Neuronal stem cell (in vitro differentiated cells): ENCODE data around the gene SMPD2.

Experiments
- DNase-seq: peaks from one replicate; pipeline ENCODE4 v3.0.0-alpha.2; 2013; ENCODE audit warnings: low spot score
- H2AFZ ChIP-seq: one replicate; pipeline ENCODE4 v1.6.1; 2013; ENCODE audit warnings: mild to moderate bottlenecking, low read length, inconsistent platforms
- H2AK5ac ChIP-seq: 2 replicates; pipeline ENCODE4 v1.6.1; 2013; ENCODE audit warnings: low read depth, mild to moderate bottlenecking, inconsistent platforms, low read length, moderate library complexity, mixed read lengths
- H2BK120ac ChIP-seq: 2 replicates; pipeline ENCODE4 v1.6.1; 2013; ENCODE audit warnings: low read depth, mild to moderate bottlenecking, inconsistent platforms, low read length, moderate library complexity, mixed read lengths
- H2BK12ac ChIP-seq: one replicate; pipeline ENCODE4 v1.6.1; 2013; ENCODE audit warnings: low read length, inconsistent platforms
- H2BK15ac ChIP-seq: 2 replicates; pipeline ENCODE4 v1.6.1; 2013; ENCODE audit warnings: mild to moderate bottlenecking, low read length, inconsistent platforms, mixed read lengths
- H2BK5ac ChIP-seq: one replicate; pipeline ENCODE4 v1.6.1; 2013; ENCODE audit warnings: inconsistent platforms, mild to moderate bottlenecking, low read length, moderate library complexity
- H3K14ac ChIP-seq: one replicate; pipeline ENCODE4 v1.6.1; 2013; ENCODE audit warnings: low read length, inconsistent platforms
- H3K18ac ChIP-seq: 2 replicates; pipeline ENCODE4 v1.6.1; 2013; ENCODE audit warnings: low read length, inconsistent platforms
- H3K23ac ChIP-seq: 2 replicates; pipeline ENCODE4 v1.6.1; 2013; ENCODE audit warnings: low read depth, mild to moderate bottlenecking, mixed read lengths, low read length, inconsistent platforms; ENCODE audit not compliant: poor library complexity
- H3K27ac ChIP-seq: replicated peaks from 3 replicates; pipeline ENCODE4 v1.5.1; 2013; ENCODE audit warnings: low read length, inconsistent platforms
- H3K27me3 ChIP-seq, 3 experiments: 2 replicates each; pipeline ENCODE4 v1.6.1; 2013; ENCODE audit warnings: low read length in 3 of 3, mild to moderate bottlenecking in 2 of 3, inconsistent platforms in 1 of 3, low read depth in 1 of 3, mixed read lengths in 1 of 3, moderate library complexity in 1 of 3; ENCODE audit not compliant: control insufficient read depth in 3 of 3, insufficient read depth in 3 of 3
- H3K36me3 ChIP-seq, 2 donors: replicated peaks in 1 of 2; 2 replicates each; pipeline ENCODE4 v1.6.1; 2013; ENCODE audit warnings: low read length in 2 of 2; ENCODE audit not compliant: control insufficient read depth in 2 of 2, insufficient read depth in 2 of 2
- H3K4ac ChIP-seq: 2 replicates; pipeline ENCODE4 v1.6.1; 2013; ENCODE audit warnings: inconsistent platforms, mild to moderate bottlenecking, low read length, moderate library complexity
- H3K4me1 ChIP-seq, 2 donors: 1 replicate in 1 of 2; 2 replicates in 1 of 2; pipeline ENCODE4 v1.6.1; 2013; ENCODE audit warnings: low read length in 2 of 2, low read depth in 1 of 2; ENCODE audit not compliant: control insufficient read depth in 2 of 2, insufficient read depth in 1 of 2
- H3K4me2 ChIP-seq: one replicate; pipeline ENCODE4 v1.6.1; 2013; ENCODE audit warnings: mild to moderate bottlenecking, low read length, inconsistent platforms; ENCODE audit not compliant: insufficient read depth, poor library complexity, severe bottlenecking
- H3K4me3 ChIP-seq, 2 donors: 2 replicates each; pipeline ENCODE4 v1.5.1; 2013; ENCODE audit warnings: low read length in 2 of 2, mild to moderate bottlenecking in 2 of 2, inconsistent platforms in 1 of 2, moderate library complexity in 1 of 2
- H3K79me1 ChIP-seq: one replicate; pipeline ENCODE4 v1.6.1; 2013; ENCODE audit warnings: low read depth, mild to moderate bottlenecking, inconsistent platforms, low read length, moderate library complexity
- H3K9ac ChIP-seq: one replicate; pipeline ENCODE4 v1.6.1; 2013; ENCODE audit warnings: mild to moderate bottlenecking, low read depth, low read length, inconsistent platforms; ENCODE audit not compliant: poor library complexity
- H3K9me3 ChIP-seq, 2 donors: replicated peaks in 1 of 2; 2 replicates each; pipeline versions ENCODE3 to v1.6.1; 2013; ENCODE audit warnings: low read length in 2 of 2, mild to moderate bottlenecking in 2 of 2, inconsistent platforms in 1 of 2, low read depth in 1 of 2, mixed read lengths in 1 of 2, moderate library complexity in 1 of 2; ENCODE audit not compliant: control insufficient read depth in 2 of 2, insufficient read depth in 1 of 2
- H4K8ac ChIP-seq: one replicate; pipeline ENCODE4 v1.6.1; 2013; ENCODE audit warnings: low read depth, mild to moderate bottlenecking, inconsistent platforms, low read length, moderate library complexity
- H4K91ac ChIP-seq: one replicate; pipeline ENCODE4 v1.6.1; 2013; ENCODE audit warnings: low read length, low read depth, mild to moderate bottlenecking, inconsistent platforms; ENCODE audit not compliant: poor library complexity
- WGBS, 2 donors: extraction: QIAGEN DNeasy Blood & Tissue Kit; methylation state at CpG; one replicate each; pipeline ENCODE4 v1.1.7; 2013; ENCODE audit warnings: missing lambda C conversion rate in 2 of 2, mixed read lengths in 1 of 2; ENCODE audit not compliant: insufficient read length in 2 of 2, insufficient replicate concordance in 1 of 2; ENCODE audit errors: extremely low coverage in 2 of 2; 5-methylcytosine and 5-hydroxymethylcytosine counted together

Gene SMPD2

DNA sequence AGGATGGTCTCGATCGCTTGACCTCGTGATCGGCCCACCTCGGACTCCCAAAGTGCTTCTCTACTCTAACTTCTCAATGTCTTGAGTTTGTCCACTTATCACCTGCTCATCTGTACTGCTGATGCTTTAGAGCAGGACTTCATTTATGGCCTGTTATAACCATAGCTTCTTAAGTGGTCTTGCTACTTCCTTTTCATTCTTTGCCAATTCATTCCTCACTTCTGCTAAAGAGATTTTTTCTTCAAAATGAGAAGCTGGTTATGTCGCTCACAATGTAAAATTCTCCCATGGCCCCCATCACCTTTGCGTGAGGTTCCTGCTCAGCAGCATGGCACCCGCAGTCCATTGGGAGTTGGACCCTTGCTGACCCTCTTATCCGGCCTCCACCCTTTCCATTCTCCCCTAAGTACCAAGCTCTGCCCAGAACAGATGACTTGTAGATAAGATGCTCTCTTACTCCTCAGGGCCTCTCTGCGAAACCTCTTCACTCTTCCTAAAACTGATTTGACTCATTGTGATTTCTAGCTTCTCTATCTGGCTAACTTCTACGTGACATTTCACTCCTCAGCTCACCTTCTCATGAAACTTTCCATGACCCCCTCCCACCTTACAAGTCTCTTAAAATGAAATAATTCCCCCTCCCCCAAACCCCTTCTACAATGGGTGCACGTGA is 44.3 kb upstream of the SMPD2 start:
- Histone ChIP-seq H3K9me3 (no peaks in the 10 kb centered on the region), H3K23ac (no peak overlapping the region), H4K8ac (no peak overlapping the region), H2BK120ac (no peak overlapping the region), H2BK12ac (no peak overlapping the region), H2AFZ (no peak overlapping the region), H3K4me3 (no peak overlapping the region), H3K27me3 (no peaks in the 10 kb centered on the region), H3K27ac (no peak overlapping the region), H3K4me1 (no peaks in the 10 kb centered on the region), H3K4me2 (no peak overlapping the region), H3K4ac (no peak overlapping the region), H2AK5ac (no peak overlapping the region), H2BK5ac (no peak overlapping the region), H3K79me1 (no peaks in the 10 kb centered on the region), H3K36me3 (no peaks in the 10 kb centered on the region), H2BK15ac (no peak overlapping the region), H4K91ac (no peak overlapping the region), H3K14ac (no peak overlapping the region), H3K9ac (no peak overlapping the region), H3K18ac (no peak overlapping the region)
- DNase-seq: no peak
- no CpG with 5 or more reads among the region's 12 CpGs for WGBS, 2 donors

- Histone ChIP-seq H3K4me3 (no peak overlapping the region), H3K4ac (no peak overlapping the region), H2BK15ac (no peak overlapping the region), H3K14ac (no peak overlapping the region), H3K79me1 (no peaks in the 10 kb centered on the region), H2AFZ (no peak overlapping the region), H2BK5ac (no peak overlapping the region), H3K23ac (no peak overlapping the region), H3K9me3 (no peaks in the 10 kb centered on the region), H3K4me2 (no peak overlapping the region), H2AK5ac (no peak overlapping the region), H3K27ac (no peak overlapping the region), H3K9ac (no peak overlapping the region), H2BK12ac (no peak overlapping the region), H4K8ac (no peak overlapping the region), H2BK120ac (no peak overlapping the region), H3K18ac (no peak overlapping the region), H4K91ac (no peak overlapping the region), H3K4me1 (no peaks in the 10 kb centered on the region), H3K27me3 (no peaks in the 10 kb centered on the region), H3K36me3 (no peaks in the 10 kb centered on the region)
- DNase-seq: no peak
- no CpG with 5 or more reads among the region's 4 CpGs for WGBS, 2 donors
These were observed 43.5 kb upstream of the SMPD2 start for GRCh38 chr6:109397020-109397419.

GRCh38 chr6:109406196-109406595 is 34.3 kb upstream of the SMPD2 start:
- no peak overlapping the region for H2BK5ac ChIP-seq
- H3K9me3 ChIP-seq: no peaks in the 10 kb centered on the region
- no peak overlapping the region for H2AFZ ChIP-seq
- H3K18ac ChIP-seq: no peak overlapping the region
- no peak overlapping the region for H4K8ac ChIP-seq
- H4K91ac ChIP-seq: no peak overlapping the region
- no CpG with 5 or more reads among the region's 4 CpGs for WGBS, 2 donors
- no peak overlapping the region for H2BK15ac ChIP-seq
- H2AK5ac ChIP-seq: no peak overlapping the region
- H3K27me3 ChIP-seq: no peaks in the 10 kb centered on the region
- H2BK120ac ChIP-seq: no peak overlapping the region
- no peak overlapping the region for H3K27ac ChIP-seq
- H3K14ac ChIP-seq: no peak overlapping the region
- no peak overlapping the region for H3K23ac ChIP-seq
- H3K9ac ChIP-seq: no peak overlapping the region
- H3K4me3 ChIP-seq: no peak overlapping the region
- H3K79me1 ChIP-seq: no peaks in the 10 kb centered on the region
- H3K36me3 ChIP-seq: no peaks in the 10 kb centered on the region
- H3K4me2 ChIP-seq: no peak overlapping the region
- H3K4me1 ChIP-seq: peaks cover 0 to 5% of the 10 kb centered on the region in 2 donors
- H2BK12ac ChIP-seq: no peak overlapping the region
- no peak for DNase-seq
- no peak overlapping the region for H3K4ac ChIP-seq

DNA sequence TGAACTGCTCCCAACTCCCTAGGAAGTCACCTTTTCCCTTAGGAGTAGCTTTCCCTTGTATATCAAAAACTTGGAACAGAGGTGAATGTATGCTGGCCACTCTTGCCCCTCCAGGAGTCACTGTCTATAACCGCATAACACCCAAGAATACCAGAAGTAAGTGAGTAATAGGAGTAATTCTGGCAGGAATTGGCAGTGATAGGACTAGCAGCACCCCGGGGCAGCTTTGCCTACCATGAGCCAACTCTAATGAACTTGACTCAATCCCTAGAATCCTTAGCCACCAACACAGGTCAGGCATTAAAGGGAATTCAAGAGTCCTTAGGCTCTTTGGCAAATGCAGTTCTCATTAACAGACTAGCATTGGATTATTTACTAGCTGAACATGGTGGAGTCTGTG is 29.5 kb upstream of the SMPD2 start:
- Histone ChIP-seq H3K36me3 (no peaks in the 10 kb centered on the region), H3K23ac (no peak overlapping the region), H3K27ac (no peak overlapping the region), H2BK5ac (no peak overlapping the region), H2BK120ac (no peak overlapping the region), H3K79me1 (no peaks in the 10 kb centered on the region), H2BK15ac (no peak overlapping the region), H3K18ac (no peak overlapping the region), H2AFZ (no peak overlapping the region), H3K9me3 (no peaks in the 10 kb centered on the region), H3K27me3 (no peaks in the 10 kb centered on the region), H3K4me3 (no peak overlapping the region), H4K91ac (no peak overlapping the region), H3K4me2 (no peak overlapping the region), H3K9ac (no peak overlapping the region), H2BK12ac (no peak overlapping the region), H3K14ac (no peak overlapping the region), H4K8ac (no peak overlapping the region), H3K4ac (no peak overlapping the region), H3K4me1 (no peaks in the 10 kb centered on the region), H2AK5ac (no peak overlapping the region)
- no CpG with 5 or more reads among the region's 2 CpGs for WGBS, 2 donors
- no peak for DNase-seq
